Neural cell (in vitro differentiated cells): ENCODE results near the gene HAUS3.

Source experiments
- EP300 ChIP-seq: fragments of 450-650 bp; conservative IDR thresholded peaks from 2 replicates; pipeline ENCODE4 v1.6.1; 2014; ENCODE audit warnings: antibody characterized with exemption, mild to moderate bottlenecking, moderate library complexity; ENCODE audit not compliant: poor library complexity, severe bottlenecking
- EZH2 ChIP-seq: fragments of 200-600, 300-800 bp; shearing (Covaris generic), sonication (generic); IDR thresholded peaks from 2 replicates; pipeline ENCODE4 v1.6.1; 2014; ENCODE audit warnings: antibody characterized with exemption, low read length, borderline replicate concordance, mild to moderate bottlenecking; ENCODE audit not compliant: insufficient read depth, poor library complexity, severe bottlenecking
- RAD21 ChIP-seq: fragments of 450-650 bp; conservative IDR thresholded peaks from 2 replicates; pipeline ENCODE4 v1.6.1; 2014; ENCODE audit warnings: antibody characterized with exemption, mild to moderate bottlenecking, moderate library complexity
- TAF1 ChIP-seq: IDR thresholded peaks from 2 replicates; pipeline ENCODE4 v1.6.1; 2012; ENCODE audit warnings: low read depth
- TF ChIP-seq, protein P1 (sequence below): fragments of 450-650 bp; IDR thresholded peaks from 2 replicates; pipeline ENCODE4 v1.5.1; 2014; ENCODE audit warnings: antibody characterized with exemption, mild to moderate bottlenecking, moderate library complexity; ENCODE audit not compliant: poor library complexity, severe bottlenecking

- TF ChIP-seq, protein P1, sequence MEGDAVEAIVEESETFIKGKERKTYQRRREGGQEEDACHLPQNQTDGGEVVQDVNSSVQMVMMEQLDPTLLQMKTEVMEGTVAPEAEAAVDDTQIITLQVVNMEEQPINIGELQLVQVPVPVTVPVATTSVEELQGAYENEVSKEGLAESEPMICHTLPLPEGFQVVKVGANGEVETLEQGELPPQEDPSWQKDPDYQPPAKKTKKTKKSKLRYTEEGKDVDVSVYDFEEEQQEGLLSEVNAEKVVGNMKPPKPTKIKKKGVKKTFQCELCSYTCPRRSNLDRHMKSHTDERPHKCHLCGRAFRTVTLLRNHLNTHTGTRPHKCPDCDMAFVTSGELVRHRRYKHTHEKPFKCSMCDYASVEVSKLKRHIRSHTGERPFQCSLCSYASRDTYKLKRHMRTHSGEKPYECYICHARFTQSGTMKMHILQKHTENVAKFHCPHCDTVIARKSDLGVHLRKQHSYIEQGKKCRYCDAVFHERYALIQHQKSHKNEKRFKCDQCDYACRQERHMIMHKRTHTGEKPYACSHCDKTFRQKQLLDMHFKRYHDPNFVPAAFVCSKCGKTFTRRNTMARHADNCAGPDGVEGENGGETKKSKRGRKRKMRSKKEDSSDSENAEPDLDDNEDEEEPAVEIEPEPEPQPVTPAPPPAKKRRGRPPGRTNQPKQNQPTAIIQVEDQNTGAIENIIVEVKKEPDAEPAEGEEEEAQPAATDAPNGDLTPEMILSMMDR, result no peak
- TF ChIP-seq EP300 (no peak), RAD21 (no peak), TAF1 (no peak), EZH2 (no peak)
Observed at GRCh38 chr4:2288051-2288541, 46.2 kb upstream of the HAUS3 start.
